Right atrium auricular region (tissue), 2 donors: Measurements from ENCODE around the gene GCN1. TPM values are rescaled to one million over a fixed set of nuclear protein-coding genes. Genes with fewer than 3 reads are reported as not detected.

Experiments
- DNase-seq: peaks from one replicate; pipeline ENCODE4 v3.0.0-alpha.2; 2019; ENCODE audit warnings: low spot score
- H3K27ac ChIP-seq, 2 donors: fragments of 200-600 bp; sonication (generic); 1 replicate in 1 of 2; 2 replicates in 1 of 2; pipeline ENCODE4 v1.5.1; 2016 to 2019
- H3K27me3 ChIP-seq, 2 donors: fragments of 200-600 bp; sonication (generic); one replicate each; pipeline versions ENCODE4 v1.5.1 to v1.6.0; 2017 to 2019
- H3K36me3 ChIP-seq: fragments of 200-600 bp; sonication (generic); one replicate; pipeline ENCODE4 v1.5.1; 2016
- H3K4me1 ChIP-seq, 2 donors: fragments of 200-600 bp; sonication (generic); one replicate each; pipeline versions ENCODE4 v1.5.1 to v1.6.0; 2017 to 2019
- H3K4me3 ChIP-seq, 2 donors: fragments of 200-600 bp; sonication (generic); 1 replicate in 1 of 2; 2 replicates in 1 of 2; pipeline ENCODE4 v1.5.1; 2017 to 2019; ENCODE audit warnings: mild to moderate bottlenecking in 1 of 2, moderate library complexity in 1 of 2
- H3K9me3 ChIP-seq, 2 donors: fragments of 200-600 bp; sonication (generic); one replicate each; pipeline ENCODE4 v1.5.1; 2019
- total RNA-seq, 2 donors: library from RNA; depleted of rRNA; stranded (reverse); fragments of >200 nt; gene quantifications; one replicate each; pipeline ENCODE4 v1.1.0, GENCODE V29; 2016
- TF ChIP-seq, protein P1 (sequence below), 2 donors: fragments of 200-600 bp; sonication (generic); IDR thresholded peaks; one replicate each; pipeline ENCODE4 v1.5.1; 2019; ENCODE audit warnings: antibody characterized with exemption in 2 of 2

GCN1 gene
- total RNA-seq, 2 donors from 2014 or later: 28.3 to 36.0 TPM

- no peaks in the 10 kb centered on the region for H3K27me3 ChIP-seq
- H3K4me3 ChIP-seq: no peak overlapping the region
- no peak for DNase-seq
- TF ChIP-seq, protein P1, sequence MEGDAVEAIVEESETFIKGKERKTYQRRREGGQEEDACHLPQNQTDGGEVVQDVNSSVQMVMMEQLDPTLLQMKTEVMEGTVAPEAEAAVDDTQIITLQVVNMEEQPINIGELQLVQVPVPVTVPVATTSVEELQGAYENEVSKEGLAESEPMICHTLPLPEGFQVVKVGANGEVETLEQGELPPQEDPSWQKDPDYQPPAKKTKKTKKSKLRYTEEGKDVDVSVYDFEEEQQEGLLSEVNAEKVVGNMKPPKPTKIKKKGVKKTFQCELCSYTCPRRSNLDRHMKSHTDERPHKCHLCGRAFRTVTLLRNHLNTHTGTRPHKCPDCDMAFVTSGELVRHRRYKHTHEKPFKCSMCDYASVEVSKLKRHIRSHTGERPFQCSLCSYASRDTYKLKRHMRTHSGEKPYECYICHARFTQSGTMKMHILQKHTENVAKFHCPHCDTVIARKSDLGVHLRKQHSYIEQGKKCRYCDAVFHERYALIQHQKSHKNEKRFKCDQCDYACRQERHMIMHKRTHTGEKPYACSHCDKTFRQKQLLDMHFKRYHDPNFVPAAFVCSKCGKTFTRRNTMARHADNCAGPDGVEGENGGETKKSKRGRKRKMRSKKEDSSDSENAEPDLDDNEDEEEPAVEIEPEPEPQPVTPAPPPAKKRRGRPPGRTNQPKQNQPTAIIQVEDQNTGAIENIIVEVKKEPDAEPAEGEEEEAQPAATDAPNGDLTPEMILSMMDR (IDR thresholded peaks at IDR 0.05): no peak
- H3K27ac ChIP-seq: peak overlapping the region; percentile 91 to 99
- no peaks in the 10 kb centered on the region for H3K9me3 ChIP-seq
- H3K36me3 ChIP-seq: peaks cover 11% of the 10 kb centered on the region
- peaks cover 0 to 100% of the 10 kb centered on the region in 2 donors for H3K4me1 ChIP-seq
These were observed 35.2 kb upstream of the GCN1 start for GRCh38 chr12:120229487-120230325.

GRCh38 chr12:120229071-120229486, 34.6 kb upstream of the GCN1 start:
- no peak for DNase-seq
- TF ChIP-seq, protein P1 (IDR thresholded peaks at IDR 0.05): no peak
- Histone ChIP-seq H3K4me1 (peaks cover 0 to 100% of the 10 kb centered on the region in 2 donors), H3K36me3 (peaks cover 14% of the 10 kb centered on the region), H3K27ac (peak overlapping the region; percentile 91 to 99), H3K4me3 (peak overlapping the region in 1 of 2 donors; percentile 15), H3K27me3 (no peaks in the 10 kb centered on the region), H3K9me3 (no peaks in the 10 kb centered on the region)

DNA sequence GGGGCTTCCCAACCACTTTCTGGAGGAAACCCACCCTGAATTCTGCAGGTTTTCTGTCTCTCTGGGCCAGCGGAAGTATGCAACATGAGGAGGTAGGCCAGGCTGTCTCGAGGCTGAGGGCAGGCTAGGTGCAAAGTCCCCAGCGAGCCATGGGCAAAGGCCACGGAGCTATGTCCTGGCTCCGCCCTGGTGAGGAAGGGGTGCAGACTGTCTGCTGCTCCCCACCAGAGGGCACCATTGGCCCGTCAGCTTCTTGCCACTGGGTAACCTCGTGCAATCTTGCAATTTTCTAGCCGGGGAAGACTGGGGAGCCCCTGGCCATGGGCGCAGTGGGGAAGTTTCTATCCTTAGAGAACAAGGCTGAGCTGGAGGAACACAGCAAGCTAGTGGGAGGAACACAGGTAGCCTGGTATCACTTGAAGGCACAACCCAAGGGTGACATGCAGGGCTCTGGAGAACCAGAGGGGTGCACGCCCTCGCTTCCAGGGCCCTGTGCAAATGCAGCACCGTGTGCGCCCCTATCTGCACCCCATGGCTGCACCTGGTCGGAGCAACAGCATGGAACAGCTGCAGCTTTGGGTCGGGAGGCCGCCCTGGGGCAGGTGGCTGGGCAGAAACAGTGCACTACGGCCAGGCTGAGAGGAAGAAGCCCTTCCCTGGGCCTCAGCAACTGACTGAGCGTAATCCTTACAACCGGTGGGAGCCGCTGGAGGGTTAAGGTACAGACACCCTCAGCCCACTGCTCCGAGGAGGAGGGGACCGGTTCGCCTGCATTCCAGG, 34.0 kb upstream of the GCN1 start:
- Histone ChIP-seq H3K4me1 (peaks cover 0 to 94% of the 10 kb centered on the region in 2 donors), H3K27ac (peak overlapping the region; percentile 91 to 99), H3K27me3 (no peaks in the 10 kb centered on the region), H3K36me3 (peaks cover 20% of the 10 kb centered on the region), H3K9me3 (no peaks in the 10 kb centered on the region), H3K4me3 (peak overlapping the region in 1 of 2 donors; percentile 15)
- peak; percentile 91 for DNase-seq
- TF ChIP-seq, protein P1 (IDR thresholded peaks at IDR 0.05): peak; percentile 75 to 95

- TF ChIP-seq, protein P1 (IDR thresholded peaks at IDR 0.05): no peak
- DNase-seq: no peak
- Histone ChIP-seq H3K27me3 (no peaks in the 10 kb centered on the region), H3K9me3 (no peaks in the 10 kb centered on the region), H3K4me3 (peak overlapping the region in 1 of 2 donors; percentile 15), H3K36me3 (peaks cover 23% of the 10 kb centered on the region), H3K4me1 (peaks cover 0 to 89% of the 10 kb centered on the region in 2 donors), H3K27ac (peak overlapping the region in 1 of 2 donors; percentile 13)
These were observed 33.5 kb upstream of the GCN1 start for GRCh38 chr12:120228041-120228290.

DNA sequence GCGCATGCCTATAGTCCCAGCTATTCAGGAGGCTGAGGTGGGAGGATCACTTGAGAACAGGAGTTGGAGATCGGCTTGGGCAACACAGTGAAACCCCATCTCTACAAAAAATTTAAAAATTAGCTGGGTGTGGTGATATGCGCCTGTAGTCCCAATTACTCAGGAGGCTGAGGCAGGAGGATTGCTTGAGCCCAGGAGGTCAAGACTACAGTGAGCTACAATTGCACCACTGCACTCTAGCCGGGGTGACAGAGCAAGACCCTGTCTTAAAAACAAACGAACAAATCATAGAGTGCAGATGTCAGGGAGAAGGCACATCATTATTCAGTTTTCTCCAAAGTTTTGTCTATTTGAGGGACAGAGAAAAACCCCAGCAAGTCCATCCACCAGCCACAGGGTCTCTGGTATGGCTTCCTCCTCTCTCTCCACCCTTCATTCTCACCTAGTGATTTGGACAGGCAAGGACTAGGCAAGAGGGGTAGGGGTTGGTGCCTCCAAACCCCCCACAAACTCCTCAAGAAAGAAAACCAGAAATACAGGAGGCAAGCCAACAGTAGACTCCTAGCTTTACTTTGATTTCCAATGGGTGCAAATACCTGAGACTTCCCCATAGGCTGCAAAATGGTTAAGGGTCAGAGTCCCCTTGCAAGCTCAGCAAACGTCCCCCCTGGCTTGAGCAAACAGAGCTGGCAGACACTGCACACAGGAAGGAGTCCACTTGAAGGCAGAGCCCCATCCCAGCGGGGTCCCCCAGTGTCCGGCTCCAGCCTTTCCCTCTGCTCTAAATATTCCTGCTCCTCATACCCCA, 32.9 kb upstream of the GCN1 start:
- no peak for DNase-seq
- Histone ChIP-seq H3K4me3 (no peak overlapping the region), H3K27ac (peak overlapping the region in 1 of 2 donors; percentile 13), H3K27me3 (no peaks in the 10 kb centered on the region), H3K4me1 (peaks cover 0 to 84% of the 10 kb centered on the region in 2 donors), H3K9me3 (no peaks in the 10 kb centered on the region), H3K36me3 (peaks cover 28% of the 10 kb centered on the region)
- TF ChIP-seq, protein P1 (IDR thresholded peaks at IDR 0.05): no peak
